ENCODE results near the gene TTF2. TPM values are rescaled to one million over a fixed set of nuclear protein-coding genes. Genes with fewer than 3 reads are reported as not detected.
"Not testable (repeated sequence)": the region's sequence is repeated elsewhere in the genome, so short reads cannot be mapped to it uniquely, and the experiment has no call there.

Gene TTF2
- total RNA-seq, 2 donors from 2014 or later, result 11.2 to 11.6 TPM

- 78% methylated on average over 12 of the region's 12 CpGs for WGBS
- no peaks in the 10 kb centered on the region for H3K27me3 ChIP-seq (replicated peaks; ENCODE audit: insufficient read depth)
- TF ChIP-seq CTCF (IDR thresholded peaks at IDR 0.05), result no peak
- TF ChIP-seq POLR2AphosphoS5 (IDR thresholded peaks at IDR 0.05), result no peak
- no peak for TF ChIP-seq POLR2A (IDR thresholded peaks at IDR 0.05)
- H3K4me1 ChIP-seq (replicated peaks), result no peaks in the 10 kb centered on the region
- no peaks in the 10 kb centered on the region for H3K9me3 ChIP-seq
- H3K4me3 ChIP-seq, result no peak overlapping the region
- DNase-seq (ENCODE audit: low spot score), result no peak
- intact Hi-C loops (cut with DNase I), result no loop called here
- H3K36me3 ChIP-seq, result no peaks in the 10 kb centered on the region
- H3K27ac ChIP-seq, result no peak overlapping the region
Measured at GRCh38 chr1:117118137-117118536, 58.0 kb downstream of the TTF2 start.

GRCh38 chr1:117119144-117119543, 59.0 kb downstream of the TTF2 start:
- H3K27ac ChIP-seq; H3K4me3 ChIP-seq; intact Hi-C loops (cut with DNase I); H3K36me3 ChIP-seq; H3K27me3 ChIP-seq (replicated peaks; ENCODE audit: insufficient read depth); H3K4me1 ChIP-seq (replicated peaks); H3K9me3 ChIP-seq; DNase-seq (ENCODE audit: low spot score): not testable (repeated sequence)
- 94% methylated on average over 10 of the region's 10 CpGs for WGBS

- intact Hi-C loops (cut with DNase I), result loop anchor here (10.0 kb wide), 2 partner anchors 244 to 266 kb away; partner anchors contain the start of gene MAN1A2
Measured at GRCh38 chr1:117120774-117121588, 60.9 kb downstream of the TTF2 start.

GRCh38 chr1:117121589-117122329, 61.6 kb downstream of the TTF2 start, which contains the start of gene TRIM45:
Gene TRIM45 (minus strand): TSS chr1:117121749. CDS start chr1:117121201, 548 bp downstream.
- H3K27ac ChIP-seq, result peak within 1 kb of the TSS; percentile 81 to 85
- H3K27me3 ChIP-seq (replicated peaks; ENCODE audit: insufficient read depth), result no peaks in the 10 kb centered on the region
- H3K36me3 ChIP-seq, result no peaks in the 10 kb centered on the region
- peak; percentile 96 for DNase-seq (ENCODE audit: low spot score)
- H3K4me3 ChIP-seq, result peak within 1 kb of the TSS; percentile 48 to 63
- H3K4me1 ChIP-seq (replicated peaks), result no peaks in the 10 kb centered on the region
- under 1% methylated on average over 71 of the region's 71 CpGs for WGBS
- H3K9me3 ChIP-seq, result no peaks in the 10 kb centered on the region
- peak; percentile 48 to 87 (median 66) for TF ChIP-seq CTCF (IDR thresholded peaks at IDR 0.05)
- TF ChIP-seq POLR2AphosphoS5 (IDR thresholded peaks at IDR 0.05), result peak; percentile 83
- TF ChIP-seq POLR2A (IDR thresholded peaks at IDR 0.05), result peak; percentile 27
- intact Hi-C loops (cut with DNase I), result loop anchor here (10.0 kb wide), 2 partner anchors 243 to 267 kb away; partner anchors contain the start of gene MAN1A2

More at GRCh38 chr1:117120774-117121588, 60.9 kb downstream of the TTF2 start:
- 11% methylated on average over 29 of the region's 29 CpGs for WGBS
- no peaks in the 10 kb centered on the region for H3K36me3 ChIP-seq
- H3K27me3 ChIP-seq (replicated peaks; ENCODE audit: insufficient read depth), result no peaks in the 10 kb centered on the region
- no peak for DNase-seq (ENCODE audit: low spot score)
- peak overlapping the region; percentile 81 to 85 for H3K27ac ChIP-seq
- TF ChIP-seq CTCF (IDR thresholded peaks at IDR 0.05), result no peak
- TF ChIP-seq POLR2AphosphoS5 (IDR thresholded peaks at IDR 0.05), result no peak
- no peak for TF ChIP-seq POLR2A (IDR thresholded peaks at IDR 0.05)
- H3K9me3 ChIP-seq, result no peaks in the 10 kb centered on the region
- H3K4me1 ChIP-seq (replicated peaks), result no peaks in the 10 kb centered on the region
- H3K4me3 ChIP-seq, result peak overlapping the region; percentile 48 to 63

GRCh38 chr1:117122330-117123025, 62.4 kb downstream of the TTF2 start:
- intact Hi-C loops (cut with DNase I), result loop anchor here (10.0 kb wide), 2 partner anchors 242 to 268 kb away; partner anchors contain the start of gene MAN1A2
- TF ChIP-seq CTCF (IDR thresholded peaks at IDR 0.05) (peak in 1 of 4 experiments; percentile 4), POLR2A (IDR thresholded peaks at IDR 0.05) (no peak)

More at GRCh38 chr1:117122330-117123025, 62.4 kb downstream of the TTF2 start:
- H3K9me3 ChIP-seq, result no peaks in the 10 kb centered on the region
- no peak for DNase-seq (ENCODE audit: low spot score)
- H3K27me3 ChIP-seq (replicated peaks; ENCODE audit: insufficient read depth), result no peaks in the 10 kb centered on the region
- no peaks in the 10 kb centered on the region for H3K4me1 ChIP-seq (replicated peaks)
- H3K27ac ChIP-seq, result peak overlapping the region; percentile 81 to 85
- no peaks in the 10 kb centered on the region for H3K36me3 ChIP-seq
- H3K4me3 ChIP-seq, result peak overlapping the region; percentile 48 to 63
- 27% methylated on average over 32 of the region's 32 CpGs for WGBS
